Measurements from ENCODE around the gene LSG1.

DNA sequence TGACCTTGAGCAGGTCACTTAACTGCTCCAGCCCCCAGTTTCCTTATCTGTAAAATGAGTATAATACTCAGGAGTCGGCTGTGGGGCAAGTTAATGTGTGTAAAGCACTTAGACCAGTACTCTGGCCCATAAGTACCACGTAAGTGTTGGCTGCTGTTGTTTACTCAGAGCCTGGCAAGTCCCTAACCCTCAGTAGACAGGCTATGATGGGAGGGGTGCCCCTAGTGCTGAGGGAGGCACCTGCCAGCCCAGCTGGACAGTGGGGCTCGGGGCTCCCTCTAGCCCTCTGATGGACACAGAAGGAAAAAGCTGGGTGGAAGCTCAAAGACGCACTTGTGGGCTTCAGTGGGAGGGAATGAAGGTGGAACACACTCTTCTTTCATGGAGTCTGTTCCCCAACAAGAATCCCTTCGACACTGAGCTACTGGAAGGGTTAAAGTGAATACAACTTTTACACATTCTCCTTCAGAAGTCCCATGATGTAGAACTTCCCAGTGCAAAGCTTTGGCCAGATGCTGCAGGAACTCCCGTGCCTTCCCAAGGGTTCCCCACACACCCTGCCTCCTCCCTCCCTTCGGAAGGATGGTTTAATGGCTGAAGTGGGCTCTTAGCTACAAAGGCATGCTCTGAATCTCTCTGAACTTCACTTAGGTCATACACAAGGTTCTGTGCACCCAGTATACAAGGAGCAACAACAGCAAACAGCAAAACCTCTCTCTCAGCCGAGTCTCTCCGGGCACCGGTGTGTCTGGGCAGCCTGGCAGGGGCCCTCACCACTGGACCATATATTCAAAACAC, 64.2 kb downstream of the LSG1 start:
- TF ChIP-seq EZH2 (IDR thresholded peaks at IDR 0.05) (no peak), POLR2AphosphoS5 (IDR thresholded peaks at IDR 0.05; ENCODE audit: borderline replicate concordance, low read depth, low read length) (no peak)
